LNCAP (cell line): ENCODE measurements around the gene RUVBL2.

Experiments
- CTCF ChIP-seq: fragments of 450-650 bp; IDR thresholded peaks from 2 replicates; pipeline ENCODE4 v1.5.1; 2017; ENCODE audit warnings: mild to moderate bottlenecking

The RUVBL2 gene

DNA sequence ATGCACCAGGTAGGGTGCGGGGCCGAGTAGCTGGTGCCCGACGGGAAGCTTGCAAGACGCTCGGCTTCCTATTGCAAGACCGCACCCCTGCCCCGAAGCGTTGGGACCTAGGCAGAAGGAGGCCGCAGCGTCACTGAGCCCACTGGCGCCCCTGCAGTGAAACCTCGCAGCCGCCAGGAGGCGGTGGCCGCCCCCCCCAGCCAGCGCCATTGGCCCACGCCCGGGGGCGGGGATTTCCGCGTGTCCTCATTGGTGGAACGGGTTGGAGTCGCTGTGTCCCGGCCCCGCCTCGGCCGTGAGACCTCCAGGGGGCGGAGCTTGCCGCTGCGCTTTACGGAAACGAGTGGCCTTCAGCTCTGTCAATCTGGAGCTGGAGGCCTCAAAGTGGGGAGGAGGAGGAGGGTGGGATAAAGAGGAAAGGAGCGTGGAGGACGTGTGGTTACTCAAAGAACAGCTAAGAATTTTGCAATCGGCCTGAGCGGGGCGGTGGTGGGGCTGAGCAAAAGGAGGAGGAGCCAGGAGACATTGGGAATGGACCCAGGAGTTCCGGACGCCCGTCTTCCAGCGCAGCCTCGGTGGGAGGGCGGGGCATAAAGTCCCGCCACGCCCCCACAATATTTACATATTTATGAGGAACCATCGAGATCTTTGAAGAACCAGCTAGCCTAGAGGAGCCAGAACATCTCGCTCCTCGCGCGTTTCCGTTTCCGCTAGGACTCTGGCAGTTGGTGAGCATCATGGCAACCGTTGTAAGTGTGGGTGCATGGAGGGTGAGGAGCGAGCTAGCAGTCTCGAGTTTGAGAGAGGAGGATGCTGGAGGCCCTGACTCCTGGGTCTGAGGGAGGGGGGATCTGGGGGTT, at the start of gene RUVBL2, which contains the start of gene GYS1:
TSS of gene RUVBL2 (plus strand) at position 713 of the 860 bp plus-strand sequence. CDS start at position 738, 25 bp downstream.
TSS of gene GYS1 (minus strand) at position 135 of the 860 bp plus-strand sequence. CDS start 197 bp downstream, outside the sequence.
- TF ChIP-seq CTCF = peak; percentile 69

GRCh38 chr19:48945415-48945814, 48.3 kb upstream of the RUVBL2 start:
- no peak for TF ChIP-seq CTCF

GRCh38 chr19:48945817-48946216, 47.9 kb upstream of the RUVBL2 start:
- no peak for TF ChIP-seq CTCF

- TF ChIP-seq CTCF = no peak
These were observed 47.0 kb upstream of the RUVBL2 start for GRCh38 chr19:48946463-48947257.

DNA sequence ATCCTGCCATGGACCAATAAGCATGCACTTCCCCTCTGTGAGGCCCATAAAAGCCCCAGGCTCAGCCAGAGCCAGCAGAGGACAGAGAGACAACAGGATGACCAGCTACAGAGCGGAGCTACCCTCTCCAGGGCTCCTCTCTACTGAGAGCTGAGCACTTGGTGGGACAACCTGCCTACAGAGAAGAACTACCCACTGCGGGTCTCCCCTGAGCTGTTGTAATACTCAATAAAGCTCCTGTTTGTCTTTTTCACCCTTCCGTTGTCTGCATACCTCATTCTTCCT, 46.5 kb upstream of the RUVBL2 start:
- no peak for TF ChIP-seq CTCF

- TF ChIP-seq CTCF = no peak
These were observed 43.5 kb upstream of the RUVBL2 start for GRCh38 chr19:48950159-48950558.

GRCh38 chr19:48950830-48951519, 42.7 kb upstream of the RUVBL2 start:
- no peak for TF ChIP-seq CTCF
